GM13976 (cell line): ENCODE data around the gene WDR72.

Experiments
- DNase-seq: peaks from one replicate; pipeline ENCODE4 v3.0.0; 2012; ENCODE audit warnings: low spot score
- CTCF ChIP-seq: IDR thresholded peaks from 2 replicates; pipeline ENCODE4 v1.5.1; 2012; ENCODE audit warnings: borderline replicate concordance, mild to moderate bottlenecking; ENCODE audit not compliant: insufficient read depth; ENCODE audit errors: extremely low read depth, missing control alignments, control extremely low read depth
- in situ Hi-C: fragments of 300-500 bp; cut with MboI; formaldehyde crosslinking; loops from one replicate; pipeline ENCODE4 v1.12.0; 2022; ENCODE audit warnings: low sequenced_read_pairs, mixed read lengths, inconsistent platforms; ENCODE audit not compliant: unreplicated experiment

Gene WDR72

DNA sequence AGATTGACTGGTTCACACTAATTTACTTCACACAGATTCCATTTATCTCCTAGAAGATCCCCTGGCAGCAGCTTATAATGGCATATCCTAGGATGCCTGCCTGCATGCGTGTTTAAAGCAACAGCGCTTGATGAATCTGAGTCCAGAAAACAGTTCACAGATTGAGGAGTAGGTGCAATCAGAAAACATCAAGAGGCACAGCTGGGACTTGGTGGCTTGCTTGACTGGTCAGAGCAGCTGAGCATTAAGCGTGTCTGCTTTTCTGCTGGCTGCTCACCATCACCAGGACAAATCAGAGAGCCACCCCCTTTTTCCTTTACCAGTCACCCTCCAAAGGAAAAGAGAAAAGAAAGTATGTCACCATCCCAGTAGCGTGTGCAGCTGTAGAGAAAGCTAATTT is 223.6 kb downstream of the WDR72 start:
- DNase-seq: no peak
- in situ Hi-C loops: no loop called here
- no peak for TF ChIP-seq CTCF

GRCh38 chr15:53534105-53534839 is 225.2 kb downstream of the WDR72 start:
- DNase-seq: no peak
- no peak for TF ChIP-seq CTCF
- in situ Hi-C loops: no loop called here

- in situ Hi-C loops: no loop called here
- TF ChIP-seq CTCF: no peak
- no peak for DNase-seq
These were observed 228.7 kb downstream of the WDR72 start for GRCh38 chr15:53530761-53531160.

GRCh38 chr15:53527996-53528395 is 231.5 kb downstream of the WDR72 start:
- no peak for DNase-seq
- no peak for TF ChIP-seq CTCF
- in situ Hi-C loops: no loop called here

- in situ Hi-C loops: no loop called here
These were observed 233.6 kb downstream of the WDR72 start for GRCh38 chr15:53525894-53526293.

GRCh38 chr15:53522991-53523390 is 236.5 kb downstream of the WDR72 start:
- DNase-seq: no peak
- TF ChIP-seq CTCF: no peak
- in situ Hi-C loops: no loop called here

More at GRCh38 chr15:53525894-53526293, 233.6 kb downstream of the WDR72 start:
- DNase-seq: no peak
- TF ChIP-seq CTCF: no peak
